SK-N-SH treated with all-trans-retinoic acid at 6 μM for 48 hours (cell line): Measurements from ENCODE around the gene NGEF.

ENCODE experiments used
- ATAC-seq: fragments of 200-7000 bp; cut with Tn5 transposase; 3 replicates; pipeline ENCODE4 v1.9.1; 2020; ENCODE audit warnings: mild to moderate bottlenecking, moderate library complexity
- BACH2 ChIP-seq: fragments of 250-450 bp; sonication (Bioruptor Pico); IDR thresholded peaks from 2 replicates; pipeline ENCODE4 v1.9.0; 2021; ENCODE audit warnings: mild to moderate bottlenecking, borderline replicate concordance
- CREB5 ChIP-seq: fragments of 250-450 bp; sonication (Bioruptor Pico); IDR thresholded peaks from 2 replicates; pipeline ENCODE4 v1.5.1; 2020; ENCODE audit warnings: low read depth, mild to moderate bottlenecking, moderate library complexity
- CSDC2 ChIP-seq: fragments of 250-450 bp; sonication (Bioruptor Pico); IDR thresholded peaks from 2 replicates; pipeline ENCODE4 v1.5.0; 2020; ENCODE audit warnings: mild to moderate bottlenecking, moderate library complexity
- CSRNP3 ChIP-seq: fragments of 250-450 bp; sonication (Bioruptor Pico); IDR thresholded peaks from 2 replicates; pipeline ENCODE4 v1.5.1; 2021; ENCODE audit warnings: mild to moderate bottlenecking, moderate library complexity
- ESRRG ChIP-seq: fragments of 250-450 bp; sonication (Bioruptor Pico); IDR thresholded peaks from 2 replicates; pipeline ENCODE4 v1.6.1; 2021; ENCODE audit warnings: mild to moderate bottlenecking
- GLIS3 ChIP-seq: fragments of 250-450 bp; sonication (Bioruptor Pico); IDR thresholded peaks from 2 replicates; pipeline ENCODE4 v1.5.0; 2020; ENCODE audit warnings: mild to moderate bottlenecking, moderate library complexity
- ISL1 ChIP-seq: fragments of 250-450 bp; sonication (Bioruptor Pico); IDR thresholded peaks from 2 replicates; pipeline ENCODE4 v2.1.2; 2022; ENCODE audit warnings: mild to moderate bottlenecking, moderate library complexity
- OSR1 ChIP-seq: fragments of 250-450 bp; sonication (Bioruptor Pico); IDR thresholded peaks from 2 replicates; pipeline ENCODE4 v1.8.0; 2022; ENCODE audit warnings: moderate library complexity, mild to moderate bottlenecking, inconsistent platforms
- PPARA ChIP-seq: fragments of 250-450 bp; sonication (Bioruptor Pico); IDR thresholded peaks from 2 replicates; pipeline ENCODE4 v1.5.0; 2020; ENCODE audit warnings: mild to moderate bottlenecking, borderline replicate concordance
- SNAI2 ChIP-seq: fragments of 250-450 bp; sonication (Bioruptor Pico); IDR thresholded peaks from 2 replicates; pipeline ENCODE4 v1.5.0; 2020; ENCODE audit warnings: mild to moderate bottlenecking, moderate library complexity
- TCF4 ChIP-seq: fragments of 250-450 bp; sonication (Bioruptor Pico); IDR thresholded peaks from 2 replicates; pipeline ENCODE4 v1.8.0; 2021; ENCODE audit warnings: mild to moderate bottlenecking, moderate library complexity, borderline replicate concordance
- TOX ChIP-seq: fragments of 250-450 bp; sonication (Bioruptor Pico); IDR thresholded peaks from 2 replicates; pipeline ENCODE4 v1.8.0; 2021; ENCODE audit warnings: mild to moderate bottlenecking, moderate library complexity, borderline replicate concordance
- ZC3H10 ChIP-seq: fragments of 250-450 bp; sonication (Bioruptor Pico); IDR thresholded peaks from 2 replicates; pipeline ENCODE4 v1.5.1; 2021; ENCODE audit warnings: mild to moderate bottlenecking, moderate library complexity
- ZFP3 ChIP-seq: fragments of 250-450 bp; sonication (Bioruptor Pico); IDR thresholded peaks from 2 replicates; pipeline ENCODE4 v1.5.0; 2020; ENCODE audit warnings: mild to moderate bottlenecking, moderate library complexity
- ZFP30 ChIP-seq: fragments of 450-650 bp; formaldehyde crosslinking; IDR thresholded peaks from 2 replicates; pipeline ENCODE4 v1.5.0; 2022; ENCODE audit warnings: mild to moderate bottlenecking, moderate library complexity
- ZNF565 ChIP-seq: fragments of 450-650 bp; formaldehyde crosslinking; conservative IDR thresholded peaks from 2 replicates; pipeline ENCODE4 v1.5.0; 2020; ENCODE audit warnings: low read depth, mild to moderate bottlenecking, moderate library complexity
- ZNF8 ChIP-seq: fragments of 450-650 bp; formaldehyde crosslinking; IDR thresholded peaks from 2 replicates; pipeline ENCODE4 v1.5.0; 2020; ENCODE audit warnings: mild to moderate bottlenecking, moderate library complexity
- TF ChIP-seq, protein P1 (sequence below): fragments of 250-450 bp; sonication (Bioruptor Pico); IDR thresholded peaks from 2 replicates; pipeline ENCODE4 v1.8.0; 2020; ENCODE audit warnings: mild to moderate bottlenecking, moderate library complexity, borderline replicate concordance
- TF ChIP-seq, protein P2 (sequence below): fragments of 250-450 bp; sonication (Bioruptor Pico); IDR thresholded peaks from 2 replicates; pipeline ENCODE4 v1.5.0; 2020; ENCODE audit warnings: mild to moderate bottlenecking, moderate library complexity

Gene NGEF, protein sequence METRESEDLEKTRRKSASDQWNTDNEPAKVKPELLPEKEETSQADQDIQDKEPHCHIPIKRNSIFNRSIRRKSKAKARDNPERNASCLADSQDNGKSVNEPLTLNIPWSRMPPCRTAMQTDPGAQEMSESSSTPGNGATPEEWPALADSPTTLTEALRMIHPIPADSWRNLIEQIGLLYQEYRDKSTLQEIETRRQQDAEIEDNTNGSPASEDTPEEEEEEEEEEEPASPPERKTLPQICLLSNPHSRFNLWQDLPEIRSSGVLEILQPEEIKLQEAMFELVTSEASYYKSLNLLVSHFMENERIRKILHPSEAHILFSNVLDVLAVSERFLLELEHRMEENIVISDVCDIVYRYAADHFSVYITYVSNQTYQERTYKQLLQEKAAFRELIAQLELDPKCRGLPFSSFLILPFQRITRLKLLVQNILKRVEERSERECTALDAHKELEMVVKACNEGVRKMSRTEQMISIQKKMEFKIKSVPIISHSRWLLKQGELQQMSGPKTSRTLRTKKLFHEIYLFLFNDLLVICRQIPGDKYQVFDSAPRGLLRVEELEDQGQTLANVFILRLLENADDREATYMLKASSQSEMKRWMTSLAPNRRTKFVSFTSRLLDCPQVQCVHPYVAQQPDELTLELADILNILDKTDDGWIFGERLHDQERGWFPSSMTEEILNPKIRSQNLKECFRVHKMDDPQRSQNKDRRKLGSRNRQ

DNA sequence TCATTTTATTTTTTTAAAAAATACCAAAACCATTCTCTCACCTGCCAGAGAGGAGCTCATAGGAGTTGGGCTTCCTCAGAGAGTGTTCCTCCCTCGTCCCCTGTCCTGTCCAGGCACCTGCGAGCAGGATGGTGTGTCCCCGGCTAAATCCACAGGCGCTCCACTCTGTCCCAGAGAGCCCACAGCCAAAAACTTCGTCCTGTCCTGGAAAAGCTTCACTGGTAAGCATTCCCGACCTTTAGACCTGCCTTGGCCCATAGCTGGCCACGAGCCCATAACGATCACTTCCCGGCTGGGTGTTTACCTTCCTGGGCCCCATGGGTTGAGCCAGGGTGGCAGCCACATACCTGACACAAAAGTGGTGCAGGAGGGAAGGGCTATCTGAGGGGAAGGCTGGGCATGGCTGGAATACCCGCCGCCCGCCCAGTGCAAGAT lies at the start of gene NGEF:
Gene NGEF, minus strand, starts transcription at position 230 of the 435 bp plus-strand sequence. CDS start 38,366 bp downstream, outside the sequence.
- ATAC-seq = no peak
- TF ChIP-seq CSDC2 (CRISPR knock-in tag) = no peak
- no peak for TF ChIP-seq CREB5
- TF ChIP-seq OSR1 (CRISPR knock-in tag) = no peak
- TF ChIP-seq ESRRG (CRISPR knock-in tag) = no peak
- TF ChIP-seq CSRNP3 = no peak
- TF ChIP-seq BACH2 (CRISPR knock-in tag) = no peak
- no peak for TF ChIP-seq PPARA (CRISPR knock-in tag)
- no peak for TF ChIP-seq ZFP30 (CRISPR knock-in tag)
- TF ChIP-seq GLIS3 (CRISPR knock-in tag) = no peak
- TF ChIP-seq, protein P1, sequence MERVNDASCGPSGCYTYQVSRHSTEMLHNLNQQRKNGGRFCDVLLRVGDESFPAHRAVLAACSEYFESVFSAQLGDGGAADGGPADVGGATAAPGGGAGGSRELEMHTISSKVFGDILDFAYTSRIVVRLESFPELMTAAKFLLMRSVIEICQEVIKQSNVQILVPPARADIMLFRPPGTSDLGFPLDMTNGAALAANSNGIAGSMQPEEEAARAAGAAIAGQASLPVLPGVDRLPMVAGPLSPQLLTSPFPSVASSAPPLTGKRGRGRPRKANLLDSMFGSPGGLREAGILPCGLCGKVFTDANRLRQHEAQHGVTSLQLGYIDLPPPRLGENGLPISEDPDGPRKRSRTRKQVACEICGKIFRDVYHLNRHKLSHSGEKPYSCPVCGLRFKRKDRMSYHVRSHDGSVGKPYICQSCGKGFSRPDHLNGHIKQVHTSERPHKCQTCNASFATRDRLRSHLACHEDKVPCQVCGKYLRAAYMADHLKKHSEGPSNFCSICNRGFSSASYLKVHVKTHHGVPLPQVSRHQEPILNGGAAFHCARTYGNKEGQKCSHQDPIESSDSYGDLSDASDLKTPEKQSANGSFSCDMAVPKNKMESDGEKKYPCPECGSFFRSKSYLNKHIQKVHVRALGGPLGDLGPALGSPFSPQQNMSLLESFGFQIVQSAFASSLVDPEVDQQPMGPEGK (CRISPR knock-in tag) = no peak
- no peak for TF ChIP-seq ZNF8 (CRISPR knock-in tag)
- TF ChIP-seq ZNF565 = no peak
- no peak for TF ChIP-seq TOX (CRISPR knock-in tag)
- no peak for TF ChIP-seq ZFP3 (CRISPR knock-in tag)
- no peak for TF ChIP-seq SNAI2

DNA sequence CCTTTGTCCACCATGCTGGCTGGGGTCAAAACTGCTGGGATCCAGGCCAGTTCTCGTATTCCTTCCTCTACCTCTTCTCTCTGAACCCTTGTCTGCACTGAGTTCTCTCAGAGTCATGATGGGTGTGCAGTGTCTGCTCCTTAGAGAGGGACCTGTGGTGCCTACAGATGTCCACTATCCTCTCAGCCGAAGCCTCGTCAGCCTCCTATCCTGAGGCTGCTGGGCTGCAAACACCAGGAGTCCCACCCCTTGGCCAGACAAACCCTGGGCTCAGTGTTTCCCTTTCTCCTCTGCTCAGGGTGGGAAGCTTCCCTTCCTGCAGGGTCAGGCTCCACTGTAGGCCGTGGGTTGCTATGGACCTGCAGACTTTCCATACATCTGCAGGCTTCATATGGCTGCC lies 49.4 kb upstream of the NGEF start:
- TF ChIP-seq OSR1 (CRISPR knock-in tag) (no peak), ZC3H10 (CRISPR knock-in tag) (no peak), TCF4 (CRISPR knock-in tag) (no peak), PPARA (CRISPR knock-in tag) (no peak), ZNF8 (CRISPR knock-in tag) (no peak), ISL1 (CRISPR knock-in tag) (no peak), ZFP3 (CRISPR knock-in tag) (no peak), CREB5 (no peak)
- TF ChIP-seq, protein P2, sequence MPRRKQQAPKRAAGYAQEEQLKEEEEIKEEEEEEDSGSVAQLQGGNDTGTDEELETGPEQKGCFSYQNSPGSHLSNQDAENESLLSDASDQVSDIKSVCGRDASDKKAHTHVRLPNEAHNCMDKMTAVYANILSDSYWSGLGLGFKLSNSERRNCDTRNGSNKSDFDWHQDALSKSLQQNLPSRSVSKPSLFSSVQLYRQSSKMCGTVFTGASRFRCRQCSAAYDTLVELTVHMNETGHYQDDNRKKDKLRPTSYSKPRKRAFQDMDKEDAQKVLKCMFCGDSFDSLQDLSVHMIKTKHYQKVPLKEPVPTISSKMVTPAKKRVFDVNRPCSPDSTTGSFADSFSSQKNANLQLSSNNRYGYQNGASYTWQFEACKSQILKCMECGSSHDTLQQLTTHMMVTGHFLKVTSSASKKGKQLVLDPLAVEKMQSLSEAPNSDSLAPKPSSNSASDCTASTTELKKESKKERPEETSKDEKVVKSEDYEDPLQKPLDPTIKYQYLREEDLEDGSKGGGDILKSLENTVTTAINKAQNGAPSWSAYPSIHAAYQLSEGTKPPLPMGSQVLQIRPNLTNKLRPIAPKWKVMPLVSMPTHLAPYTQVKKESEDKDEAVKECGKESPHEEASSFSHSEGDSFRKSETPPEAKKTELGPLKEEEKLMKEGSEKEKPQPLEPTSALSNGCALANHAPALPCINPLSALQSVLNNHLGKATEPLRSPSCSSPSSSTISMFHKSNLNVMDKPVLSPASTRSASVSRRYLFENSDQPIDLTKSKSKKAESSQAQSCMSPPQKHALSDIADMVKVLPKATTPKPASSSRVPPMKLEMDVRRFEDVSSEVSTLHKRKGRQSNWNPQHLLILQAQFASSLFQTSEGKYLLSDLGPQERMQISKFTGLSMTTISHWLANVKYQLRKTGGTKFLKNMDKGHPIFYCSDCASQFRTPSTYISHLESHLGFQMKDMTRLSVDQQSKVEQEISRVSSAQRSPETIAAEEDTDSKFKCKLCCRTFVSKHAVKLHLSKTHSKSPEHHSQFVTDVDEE (CRISPR knock-in tag) = no peak
- TF ChIP-seq, all 23 proteins: peak for 0
- no peak for ATAC-seq
